Measurements from ENCODE around the gene MPRIP.

The MPRIP gene

DNA sequence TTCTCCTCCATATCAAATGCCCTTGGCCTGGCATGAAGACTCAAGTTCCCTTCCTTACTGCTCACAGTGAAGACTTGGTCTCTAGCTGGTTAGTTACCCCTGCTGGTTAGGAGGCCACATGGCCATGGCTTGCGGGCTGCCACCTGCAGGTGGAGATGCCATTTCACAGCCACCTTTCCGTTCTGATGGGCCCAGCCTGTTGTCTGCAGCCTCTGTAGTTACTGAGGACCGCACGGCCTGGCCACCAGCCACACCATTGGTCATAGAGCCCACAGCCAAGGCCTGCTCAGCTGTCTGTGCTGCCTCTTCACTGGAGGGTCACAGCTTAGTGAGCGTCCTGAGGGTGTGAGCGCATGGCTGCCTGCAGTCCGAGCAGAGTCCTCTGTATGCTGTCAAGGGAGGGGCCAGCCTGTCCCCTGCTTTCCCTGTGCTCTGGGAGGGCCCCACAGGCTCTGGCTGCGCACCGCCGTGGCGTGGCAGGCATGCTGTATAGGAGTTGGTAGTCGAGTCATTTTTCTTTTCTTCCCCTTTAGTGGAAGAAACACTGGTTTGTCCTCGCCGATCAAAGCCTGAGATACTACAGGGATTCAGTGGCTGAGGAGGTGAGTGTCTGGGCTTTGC lies 104.6 kb downstream of the MPRIP start:
- CTCF ChIA-PET: no interaction called here
- H3K4me3 ChIP-seq (ENCODE audit: low read depth, low read length): no peak overlapping the region
- POLR2A ChIA-PET: no interaction called here
- TF ChIP-seq, protein P1, sequence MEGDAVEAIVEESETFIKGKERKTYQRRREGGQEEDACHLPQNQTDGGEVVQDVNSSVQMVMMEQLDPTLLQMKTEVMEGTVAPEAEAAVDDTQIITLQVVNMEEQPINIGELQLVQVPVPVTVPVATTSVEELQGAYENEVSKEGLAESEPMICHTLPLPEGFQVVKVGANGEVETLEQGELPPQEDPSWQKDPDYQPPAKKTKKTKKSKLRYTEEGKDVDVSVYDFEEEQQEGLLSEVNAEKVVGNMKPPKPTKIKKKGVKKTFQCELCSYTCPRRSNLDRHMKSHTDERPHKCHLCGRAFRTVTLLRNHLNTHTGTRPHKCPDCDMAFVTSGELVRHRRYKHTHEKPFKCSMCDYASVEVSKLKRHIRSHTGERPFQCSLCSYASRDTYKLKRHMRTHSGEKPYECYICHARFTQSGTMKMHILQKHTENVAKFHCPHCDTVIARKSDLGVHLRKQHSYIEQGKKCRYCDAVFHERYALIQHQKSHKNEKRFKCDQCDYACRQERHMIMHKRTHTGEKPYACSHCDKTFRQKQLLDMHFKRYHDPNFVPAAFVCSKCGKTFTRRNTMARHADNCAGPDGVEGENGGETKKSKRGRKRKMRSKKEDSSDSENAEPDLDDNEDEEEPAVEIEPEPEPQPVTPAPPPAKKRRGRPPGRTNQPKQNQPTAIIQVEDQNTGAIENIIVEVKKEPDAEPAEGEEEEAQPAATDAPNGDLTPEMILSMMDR (IDR thresholded peaks at IDR 0.05; ENCODE audit: insufficient read depth, low read length, missing control alignments): peak; percentile 20
- DNase-seq (ENCODE audit: low read depth, low spot score): no peak

DNA sequence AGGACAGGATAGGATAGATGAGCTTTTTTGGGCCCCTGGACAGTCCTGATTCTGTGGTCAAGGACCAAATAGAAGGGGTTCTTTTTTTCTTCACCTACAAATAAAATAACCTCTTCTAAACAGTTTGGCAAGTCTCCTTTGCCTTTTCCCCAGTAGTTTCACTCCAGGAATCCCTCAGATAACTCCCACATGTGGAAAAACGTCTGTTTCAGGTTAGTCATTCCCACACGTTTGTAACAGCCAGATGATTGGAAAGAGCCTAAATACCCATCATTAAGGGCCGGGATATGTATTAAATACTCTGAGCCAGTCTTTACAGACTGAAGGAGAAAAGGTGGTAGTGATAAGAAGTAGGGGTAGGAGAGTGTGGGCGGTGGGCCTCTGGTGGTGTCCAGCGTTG lies 105.6 kb downstream of the MPRIP start:
- ChIA-PET CTCF (no interaction called here), POLR2A (no interaction called here)
- DNase-seq (ENCODE audit: low read depth, low spot score): no peak
- H3K4me3 ChIP-seq (ENCODE audit: low read depth, low read length): no peak overlapping the region
- TF ChIP-seq, protein P1 (IDR thresholded peaks at IDR 0.05; ENCODE audit: insufficient read depth, low read length, missing control alignments): no peak

DNA sequence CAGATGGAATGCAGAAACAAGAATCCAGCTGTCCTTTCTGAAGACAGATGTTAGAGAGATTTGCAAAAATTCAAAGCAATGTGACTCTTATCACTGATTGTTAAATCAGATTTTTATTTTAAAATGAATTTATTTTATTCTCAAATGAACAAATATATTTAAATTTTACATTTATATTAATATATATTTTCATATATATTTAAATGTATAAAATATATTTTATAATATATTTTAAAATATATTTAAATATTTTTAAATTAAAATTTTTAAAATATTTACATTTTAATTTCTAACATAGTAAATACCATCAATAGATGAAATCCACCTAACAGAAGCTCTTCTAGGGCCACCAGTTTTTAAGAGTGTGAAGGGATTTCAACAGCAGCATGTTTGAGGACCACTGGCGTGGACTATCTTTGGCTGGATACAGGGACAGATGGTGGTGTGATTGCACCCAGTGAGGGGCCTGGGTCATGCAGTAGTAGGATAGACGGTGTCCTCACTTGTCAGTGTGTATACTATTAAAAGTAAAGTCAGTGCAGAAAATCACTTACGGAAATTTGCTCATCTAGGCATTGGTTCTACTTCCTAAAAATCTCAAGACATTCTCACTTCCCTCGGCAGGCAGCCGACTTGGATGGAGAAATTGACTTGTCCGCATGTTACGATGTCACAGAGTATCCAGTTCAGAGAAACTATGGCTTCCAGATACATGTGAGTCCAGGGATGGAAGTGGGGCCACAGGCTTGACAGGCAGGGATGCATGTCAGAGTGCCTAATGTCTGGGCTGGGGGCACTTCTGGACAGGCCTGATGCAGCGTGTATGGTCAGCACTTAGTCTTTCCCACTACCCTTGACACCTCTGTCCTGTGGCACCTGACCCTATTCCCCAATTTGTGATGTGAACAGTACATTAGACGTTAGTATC lies 107.5 kb downstream of the MPRIP start:
- CTCF ChIA-PET: interaction anchor here (1.2 to 2.7 kb wide), 3 partner anchors 8 to 158 kb away, joined by 3 to 12 read pairs (median 5); no protein-coding TSS in a partner anchor

DNA sequence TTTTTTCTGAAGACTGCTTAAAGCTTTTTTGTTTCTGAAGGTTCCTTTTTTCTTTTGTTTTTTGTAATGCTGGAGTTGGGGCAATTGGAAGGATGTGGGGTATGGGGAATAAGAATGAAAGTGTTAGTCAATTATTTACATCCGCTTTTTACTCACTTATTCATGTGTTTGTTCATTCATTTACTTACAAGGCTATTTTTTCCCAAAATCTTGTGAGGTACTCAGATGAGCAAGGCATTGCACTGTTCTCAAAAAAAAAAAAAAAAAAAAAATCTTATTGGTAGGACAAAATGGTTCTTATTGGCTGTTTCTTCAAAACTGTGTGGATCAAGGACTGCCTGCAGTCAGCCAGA lies 108.2 kb downstream of the MPRIP start:
- no peak for DNase-seq (ENCODE audit: low read depth, low spot score)
- TF ChIP-seq, protein P1 (IDR thresholded peaks at IDR 0.05; ENCODE audit: insufficient read depth, low read length, missing control alignments): no peak
- ChIA-PET POLR2A (no interaction called here), CTCF (interaction anchor here (1.2 to 2.7 kb wide), 3 partner anchors 9 to 159 kb away, joined by 3 to 12 read pairs (median 5); no protein-coding TSS in a partner anchor)
- no peak overlapping the region for H3K4me3 ChIP-seq (ENCODE audit: low read depth, low read length)

More for the DNA sequence above, 107.5 kb downstream of the MPRIP start:
- DNase-seq (ENCODE audit: low read depth, low spot score): no peak
- POLR2A ChIA-PET: no interaction called here
- H3K4me3 ChIP-seq (ENCODE audit: low read depth, low read length): no peak overlapping the region
- TF ChIP-seq, protein P1 (IDR thresholded peaks at IDR 0.05; ENCODE audit: insufficient read depth, low read length, missing control alignments): no peak

DNA sequence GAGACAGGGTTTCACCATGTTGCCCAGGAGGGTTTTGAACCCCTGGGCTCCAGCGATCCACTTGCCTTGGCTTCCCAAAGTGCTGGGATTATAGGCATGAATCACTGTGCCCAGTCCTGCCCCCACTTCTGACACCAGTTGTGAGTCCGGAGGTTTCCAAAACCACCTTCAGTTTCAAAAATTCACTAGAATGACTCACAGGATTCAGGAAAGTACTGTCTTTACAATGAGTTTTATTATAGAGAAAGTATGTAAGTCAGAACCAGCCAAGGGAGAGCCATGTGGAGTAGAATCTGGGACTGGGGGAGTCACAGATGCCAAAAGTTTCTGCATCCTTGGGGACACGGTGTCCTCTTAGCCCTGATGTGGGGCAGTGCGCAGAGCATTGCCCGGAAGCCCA lies 108.8 kb downstream of the MPRIP start:
- H3K4me3 ChIP-seq (ENCODE audit: low read depth, low read length): no peak overlapping the region
- DNase-seq (ENCODE audit: low read depth, low spot score): peak; percentile 57
- CTCF ChIA-PET: interaction anchor here (1.7 to 2.7 kb wide), 2 partner anchors 9 to 151 kb away, joined by 5 to 12 read pairs; no protein-coding TSS in a partner anchor
- TF ChIP-seq, protein P1 (IDR thresholded peaks at IDR 0.05; ENCODE audit: insufficient read depth, low read length, missing control alignments): no peak
- POLR2A ChIA-PET: interaction anchor here (1.2 kb wide), 1 partner anchor 9 kb away, joined by 3 read pairs; no protein-coding TSS in a partner anchor

DNA sequence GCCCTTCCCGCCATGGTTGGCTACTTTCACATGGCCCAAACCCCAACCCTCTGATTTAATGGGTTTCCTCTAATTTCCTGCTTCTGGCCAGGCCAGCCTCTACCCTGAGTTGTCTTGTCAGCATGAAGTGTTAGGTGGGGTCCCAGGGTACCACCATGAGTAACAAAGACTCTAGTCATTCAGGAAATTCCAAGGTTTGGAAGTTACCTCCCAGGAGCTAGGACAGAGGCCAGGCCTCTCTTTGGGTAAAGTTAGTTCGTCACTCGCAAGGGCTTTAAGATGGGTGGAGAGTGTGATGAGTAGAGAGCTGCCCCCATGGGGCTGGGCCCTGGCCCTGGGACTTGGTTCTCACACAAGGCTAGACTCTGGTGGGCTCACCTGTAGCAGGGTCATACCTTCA lies 109.3 kb downstream of the MPRIP start:
- no peak for DNase-seq (ENCODE audit: low read depth, low spot score)
- TF ChIP-seq, protein P1 (IDR thresholded peaks at IDR 0.05; ENCODE audit: insufficient read depth, low read length, missing control alignments): no peak
- POLR2A ChIA-PET: interaction anchor here (1.2 kb wide), 1 partner anchor 10 kb away, joined by 3 read pairs; no protein-coding TSS in a partner anchor
- no peak overlapping the region for H3K4me3 ChIP-seq (ENCODE audit: low read depth, low read length)
- CTCF ChIA-PET: interaction anchor here (1.3 to 2.0 kb wide), 3 partner anchors 10 to 152 kb away, joined by 4 to 15 read pairs (median 9); no protein-coding TSS in a partner anchor

Measured in AG04449 (cell line).